GM10847 (cell line): ENCODE results near the gene TMEM135.

Experiments used
- POLR2A ChIP-seq: IDR thresholded peaks from 2 replicates; pipeline ENCODE4 v1.6.1; 2011; ENCODE audit not compliant: insufficient read length; ENCODE audit errors: extremely low read depth

Gene TMEM135

DNA sequence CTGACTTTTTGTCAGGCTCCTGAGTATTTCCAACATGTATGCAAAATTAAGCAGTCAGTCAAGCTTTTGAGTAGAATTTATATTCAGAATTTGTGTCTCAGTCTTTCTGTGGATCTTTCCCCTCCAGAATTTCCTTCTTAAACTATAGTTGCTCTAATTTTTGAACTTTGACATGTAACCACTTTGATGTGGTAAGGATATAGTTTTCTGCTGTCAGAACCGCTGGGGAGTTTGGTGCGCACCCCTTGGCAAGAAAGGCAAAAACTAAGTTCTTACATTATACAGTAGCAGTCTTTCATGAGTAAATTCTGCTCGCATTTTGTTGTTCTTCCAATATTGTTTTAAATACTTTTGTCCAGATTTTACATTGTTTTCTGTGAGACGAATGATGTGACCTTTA, 105.9 kb downstream of the TMEM135 start:
- no peak for TF ChIP-seq POLR2A

DNA sequence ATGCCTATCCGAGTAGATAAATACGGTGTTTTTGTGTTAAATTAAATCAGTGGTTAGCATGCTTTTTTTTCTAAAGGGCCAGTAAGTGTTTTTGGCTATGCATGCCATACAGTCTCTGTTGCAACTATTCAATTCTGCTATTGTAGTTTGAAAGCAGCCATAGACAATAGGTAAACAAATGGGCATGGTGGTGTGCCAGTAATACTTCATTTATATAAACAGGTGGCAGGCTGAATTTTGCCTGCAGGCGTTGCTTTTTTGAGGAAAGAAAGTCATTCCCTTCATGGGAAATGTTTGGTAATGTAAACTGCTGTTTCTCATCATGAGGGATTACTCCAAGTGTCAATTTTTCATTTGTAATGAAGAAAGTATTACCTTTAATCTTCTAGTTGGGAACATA, 106.5 kb downstream of the TMEM135 start:
- no peak for TF ChIP-seq POLR2A

DNA sequence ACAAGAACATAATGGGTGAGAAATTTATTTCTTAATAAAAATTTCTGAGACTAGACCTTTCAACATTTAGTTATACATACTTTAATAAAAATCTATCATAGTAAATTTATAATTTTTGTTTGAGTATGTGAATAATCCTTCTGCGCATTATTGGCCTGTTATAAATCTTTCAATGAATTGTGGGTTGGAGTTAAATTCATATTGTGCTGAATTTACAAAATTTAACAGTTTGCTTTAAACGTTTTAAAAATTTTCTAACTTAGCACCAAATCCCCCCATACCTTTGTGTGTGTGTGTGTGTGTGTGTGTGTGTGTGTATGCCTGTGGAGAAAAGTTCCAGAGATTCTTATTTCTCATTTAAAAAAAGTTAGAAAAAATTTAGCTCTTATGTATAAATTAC, 111.0 kb downstream of the TMEM135 start:
- TF ChIP-seq POLR2A, result no peak

DNA sequence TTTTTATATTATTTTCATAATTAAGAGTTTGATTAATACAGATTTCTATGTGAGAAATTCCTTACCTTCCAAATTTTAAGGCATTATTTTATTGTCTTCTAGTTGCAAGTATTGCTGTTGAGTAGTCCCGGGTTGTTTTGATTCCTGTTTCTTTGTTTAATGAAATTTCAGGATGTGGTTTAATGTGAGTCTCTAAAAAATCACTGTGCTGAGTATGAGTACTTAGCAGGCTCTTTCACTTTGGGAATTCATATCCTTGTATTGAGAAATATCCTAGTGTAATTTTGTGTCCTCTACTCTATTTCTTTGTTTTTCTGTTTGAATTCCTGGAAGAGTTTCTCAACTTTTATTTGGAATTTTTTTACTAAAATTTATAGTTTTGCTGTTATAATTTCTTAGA, 113.2 kb downstream of the TMEM135 start:
- no peak for TF ChIP-seq POLR2A

DNA sequence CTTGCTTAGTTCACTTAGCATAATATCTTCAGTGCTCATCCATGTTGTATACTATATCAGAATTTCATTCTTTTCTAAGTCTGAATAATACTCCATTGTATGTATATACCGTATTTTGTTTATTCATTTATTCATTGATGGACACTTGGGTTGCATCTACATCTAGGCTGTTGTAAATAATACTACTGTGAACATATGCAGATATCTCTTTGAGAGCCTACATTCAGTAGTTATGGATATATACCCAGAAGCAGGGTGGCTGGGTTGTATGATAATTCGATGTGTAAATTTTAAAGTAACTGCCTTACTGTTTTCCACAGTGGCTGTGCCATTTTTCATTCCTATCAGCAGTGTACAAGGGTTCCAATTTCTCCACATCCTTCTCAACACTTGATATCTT, 116.5 kb downstream of the TMEM135 start:
- TF ChIP-seq POLR2A, result no peak

DNA sequence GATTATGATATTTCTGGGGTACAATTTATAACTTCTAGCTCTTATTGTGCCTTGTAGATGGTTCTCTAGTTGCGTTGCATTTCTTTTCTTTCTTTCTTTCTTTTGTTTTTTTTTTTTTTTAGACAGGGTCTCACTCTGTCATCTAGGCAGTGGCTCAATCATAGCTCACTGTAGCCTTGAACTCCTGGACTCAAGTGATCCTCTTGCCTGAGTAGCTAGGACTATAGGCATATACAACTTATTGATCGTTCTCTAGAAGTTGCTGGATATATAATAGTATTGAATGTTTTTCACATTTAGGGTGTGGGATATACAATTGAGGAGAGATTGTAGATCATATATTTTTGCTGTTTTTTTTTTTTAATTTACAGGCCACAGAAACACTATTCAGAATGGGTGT, 119.2 kb downstream of the TMEM135 start:
- no peak for TF ChIP-seq POLR2A

DNA sequence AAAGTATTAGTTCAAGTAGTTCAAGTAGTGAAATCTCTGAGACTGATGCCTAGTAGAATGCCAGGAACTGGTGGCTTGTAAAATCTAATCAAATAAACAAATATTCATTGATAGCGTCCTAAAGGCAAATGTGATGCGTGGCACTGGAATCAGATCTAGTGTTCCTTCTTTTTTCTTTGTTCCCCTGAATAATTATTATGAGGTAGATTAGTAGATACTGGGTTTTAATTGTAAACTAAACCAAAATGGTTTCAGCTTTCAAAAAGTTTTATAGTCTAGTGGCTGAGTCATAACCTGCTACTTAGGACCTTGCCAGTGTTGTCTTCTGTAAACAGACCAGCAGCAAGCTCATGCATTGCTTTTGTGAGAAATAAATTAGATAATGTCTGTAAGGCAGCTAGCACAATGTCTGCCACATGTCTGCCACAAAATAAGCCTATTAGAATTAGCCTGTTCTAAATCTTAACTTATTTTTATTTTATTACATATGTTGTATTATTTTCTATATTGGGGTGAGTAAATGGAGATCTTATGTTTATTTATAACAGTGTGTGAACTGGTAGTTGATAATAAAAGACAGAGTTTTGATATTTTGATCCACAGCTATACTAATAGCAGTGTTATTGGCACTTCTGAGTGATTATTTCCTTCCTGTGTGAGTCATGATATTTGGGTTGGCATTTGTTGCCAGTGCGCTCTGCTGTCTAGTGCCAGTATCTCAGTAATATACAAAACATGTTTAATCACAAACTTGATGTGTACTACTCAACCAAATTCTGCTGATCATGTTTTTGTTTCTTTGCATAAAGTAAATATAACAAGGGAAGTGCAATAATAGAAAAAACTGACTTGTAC, 135.7 kb downstream of the TMEM135 start:
- no peak for TF ChIP-seq POLR2A

DNA sequence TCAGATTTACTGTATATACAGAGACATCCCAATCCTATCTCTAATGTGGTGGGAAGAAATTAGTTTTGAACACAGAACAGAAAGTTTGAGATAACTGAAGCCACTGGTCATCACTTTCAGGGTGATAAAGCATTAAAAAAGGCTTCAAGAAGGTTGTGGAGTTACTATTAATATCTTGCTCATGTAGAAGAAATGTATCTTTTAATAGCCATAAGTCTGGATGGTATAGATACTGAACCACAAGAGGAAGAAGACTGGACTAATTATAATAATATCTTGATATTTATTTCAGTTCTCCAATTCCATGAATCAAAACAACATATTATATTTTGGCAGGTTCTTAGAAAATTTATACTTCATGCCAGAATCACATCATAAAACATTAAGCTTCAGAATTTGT, 137.1 kb downstream of the TMEM135 start:
- no peak for TF ChIP-seq POLR2A

DNA sequence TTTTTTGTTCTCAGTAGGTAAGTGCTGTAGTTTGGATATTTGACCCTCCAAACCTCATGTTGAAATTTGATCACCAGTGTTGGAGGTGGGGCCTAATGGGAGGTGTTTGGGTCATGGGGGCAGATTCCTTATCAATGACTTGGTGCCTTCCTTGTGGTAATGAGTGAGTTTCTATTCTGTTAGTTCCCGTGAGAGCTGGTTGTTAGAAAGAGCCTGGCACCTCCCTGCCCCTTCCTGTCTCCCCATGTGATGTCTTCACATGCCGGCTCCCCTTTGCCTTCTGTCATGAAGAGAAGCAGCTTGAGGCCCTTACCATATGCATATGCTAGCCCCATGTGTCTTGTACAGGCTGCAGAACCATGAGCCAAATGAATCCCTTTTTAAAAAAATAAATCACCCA, 138.3 kb downstream of the TMEM135 start:
- no peak for TF ChIP-seq POLR2A

DNA sequence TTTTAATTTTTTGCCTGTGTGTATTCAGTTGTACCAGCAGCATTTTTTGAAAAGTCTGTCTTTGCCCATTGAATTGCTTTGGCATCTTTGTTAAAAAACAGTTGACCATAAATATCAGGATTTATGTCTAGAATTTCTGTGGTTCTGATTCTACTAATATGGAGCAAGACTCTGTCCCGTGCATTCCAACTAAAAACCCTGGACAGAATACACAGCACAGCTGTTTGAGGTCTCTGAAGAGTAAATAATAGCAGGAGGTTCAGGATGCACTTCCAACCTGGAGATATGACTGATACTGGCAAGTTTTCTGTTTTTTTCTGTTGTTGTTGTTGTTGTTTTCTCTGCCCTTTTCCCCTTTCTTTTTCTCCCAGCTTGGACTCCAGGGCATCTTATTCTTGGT, 141.9 kb downstream of the TMEM135 start:
- no peak for TF ChIP-seq POLR2A

DNA sequence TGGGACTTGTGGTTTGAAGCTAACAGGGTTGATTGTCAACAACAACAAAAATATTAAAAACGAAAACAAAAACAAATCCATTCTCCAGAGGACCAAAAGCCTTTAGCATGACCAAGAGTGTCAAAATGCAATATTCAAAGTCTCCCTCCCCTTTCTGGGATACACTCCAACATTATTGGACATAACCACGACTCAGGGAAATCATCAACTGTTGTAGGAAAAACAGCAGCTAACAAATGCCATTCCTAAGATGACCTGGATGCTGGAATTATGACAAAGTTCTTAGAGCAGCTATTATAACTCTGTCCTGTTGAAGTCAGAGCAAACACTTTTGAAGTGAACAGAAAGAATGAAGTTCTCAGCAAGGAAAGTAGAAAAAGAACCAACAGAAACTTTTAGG, 143.0 kb downstream of the TMEM135 start:
- no peak for TF ChIP-seq POLR2A

DNA sequence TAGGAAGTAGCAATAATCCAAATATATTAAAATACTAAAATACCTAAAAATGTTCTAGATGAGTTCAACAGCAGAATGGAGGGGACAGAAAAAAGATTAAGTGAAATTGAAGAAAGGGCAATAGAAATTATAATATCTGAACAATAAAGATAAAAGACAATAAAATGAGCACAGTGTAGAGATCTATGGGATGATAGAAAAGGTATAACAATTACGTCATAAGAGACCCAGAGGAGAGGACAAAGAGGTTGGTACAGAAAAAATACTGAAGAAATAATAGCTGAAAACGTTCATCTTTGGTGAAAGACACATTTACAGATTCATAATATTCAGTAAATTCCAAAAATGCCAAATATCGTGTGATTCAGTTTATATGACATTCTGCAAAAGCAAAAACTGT, 143.4 kb downstream of the TMEM135 start:
- TF ChIP-seq POLR2A, result no peak

DNA sequence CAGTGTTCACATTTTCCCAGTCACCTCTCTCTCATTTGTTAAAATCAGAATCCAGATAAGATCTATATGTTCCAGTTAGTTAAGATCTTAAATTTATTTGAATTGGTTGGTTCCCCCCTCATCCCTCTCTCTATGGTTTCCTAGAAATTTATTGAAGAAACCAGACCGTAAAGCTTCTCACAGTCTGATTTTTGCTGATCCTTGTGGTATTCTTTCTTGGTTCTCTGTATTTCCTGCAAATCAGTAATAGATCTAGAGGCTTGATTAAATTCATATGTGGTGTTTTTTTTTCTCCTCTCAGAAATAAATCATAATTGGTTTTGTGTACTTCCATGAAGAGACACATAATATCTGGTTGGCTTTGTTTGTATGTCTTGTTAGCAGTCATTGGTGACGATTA, 147.5 kb downstream of the TMEM135 start:
- TF ChIP-seq POLR2A, result no peak

DNA sequence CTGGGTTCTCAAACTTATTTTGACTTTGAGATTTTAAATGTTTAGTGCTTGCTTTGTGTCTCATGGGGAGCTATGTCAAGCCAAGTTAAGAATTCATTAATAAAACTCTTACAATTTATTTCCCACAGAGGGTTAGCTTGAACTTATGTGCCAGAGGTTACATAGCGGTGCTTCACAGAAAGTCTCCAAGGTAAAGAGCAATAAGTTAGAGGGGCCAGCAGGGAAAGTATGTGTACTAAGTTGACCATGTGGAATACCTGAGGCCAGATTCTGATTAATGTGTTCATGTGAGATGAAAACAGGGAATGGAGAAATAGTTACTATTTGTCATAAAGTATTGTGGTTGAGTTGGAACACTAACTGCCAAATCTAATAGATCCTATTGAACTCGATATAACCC, 149.3 kb downstream of the TMEM135 start:
- TF ChIP-seq POLR2A, result no peak

DNA sequence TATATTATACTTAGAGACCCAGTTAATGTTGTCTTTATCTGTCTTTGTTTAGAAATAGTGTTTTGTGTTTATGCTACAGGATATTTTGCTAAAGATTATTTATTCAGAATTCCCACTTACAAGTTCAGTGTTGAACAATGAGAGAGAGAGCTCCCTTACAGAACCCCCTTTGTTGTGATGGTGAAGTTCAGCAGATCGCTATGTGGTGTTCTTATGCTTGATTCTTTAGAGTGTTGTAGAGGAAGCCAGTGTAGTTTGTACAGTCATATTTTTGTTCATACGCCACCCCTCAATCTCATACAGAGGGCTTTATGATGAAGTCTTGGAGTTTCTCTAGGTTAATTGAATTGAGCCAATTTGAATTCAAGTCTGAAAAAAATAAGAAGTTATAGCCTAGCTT, 150.2 kb downstream of the TMEM135 start:
- TF ChIP-seq POLR2A, result no peak

DNA sequence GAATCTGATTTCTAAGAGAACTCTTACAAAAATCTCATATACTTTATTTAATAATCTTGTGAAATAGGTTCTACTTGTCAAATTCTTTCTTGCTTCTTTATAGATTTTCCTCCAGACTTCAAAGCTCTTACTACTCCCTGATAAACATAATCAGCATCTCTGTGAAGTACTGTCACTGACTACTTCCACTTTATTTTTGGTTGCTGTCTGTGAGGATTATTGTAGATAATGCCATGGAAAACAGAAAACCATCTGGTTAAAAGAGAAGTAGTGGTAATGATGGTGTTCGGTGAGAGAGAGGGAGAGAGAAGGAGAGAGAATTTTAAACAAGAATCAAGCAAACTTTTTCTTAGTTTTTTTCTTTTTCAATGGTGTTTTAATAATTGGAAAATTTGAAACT, 152.3 kb downstream of the TMEM135 start:
- TF ChIP-seq POLR2A, result no peak
